GM06990 (cell line): ENCODE measurements around the gene FASN.

Experiments
- DNase-seq: peaks from one replicate; pipeline ENCODE4 v3.0.0-alpha.2; 2011; ENCODE audit not compliant: insufficient read length; ENCODE audit errors: extremely low read depth
- H3K27me3 ChIP-seq: replicated peaks from 2 replicates; pipeline ENCODE4 v1.6.0; 2011; ENCODE audit warnings: low read length; ENCODE audit not compliant: control insufficient read depth, insufficient read depth
- H3K36me3 ChIP-seq: 2 replicates; pipeline ENCODE4 v1.5.1; 2011; ENCODE audit warnings: low read length; ENCODE audit not compliant: control insufficient read depth, insufficient read depth
- H3K4me3 ChIP-seq: replicated peaks from 2 replicates; pipeline ENCODE4 v1.5.1; 2011; ENCODE audit warnings: low read depth, mild to moderate bottlenecking, control low read depth, low read length
- TF ChIP-seq, protein P1 (sequence below): IDR thresholded peaks from 2 replicates; pipeline ENCODE4 v1.5.1; 2011; ENCODE audit warnings: low read length, control low read depth, mild to moderate bottlenecking, inconsistent platforms; ENCODE audit not compliant: insufficient read depth, poor library complexity, severe bottlenecking

The FASN gene

GRCh38 chr17:82127315-82127595, 29.2 kb upstream of the FASN start:
- Histone ChIP-seq H3K27me3 (no peaks in the 10 kb centered on the region), H3K4me3 (no peak overlapping the region), H3K36me3 (no peaks in the 10 kb centered on the region)
- DNase-seq, result no peak
- TF ChIP-seq, protein P1, sequence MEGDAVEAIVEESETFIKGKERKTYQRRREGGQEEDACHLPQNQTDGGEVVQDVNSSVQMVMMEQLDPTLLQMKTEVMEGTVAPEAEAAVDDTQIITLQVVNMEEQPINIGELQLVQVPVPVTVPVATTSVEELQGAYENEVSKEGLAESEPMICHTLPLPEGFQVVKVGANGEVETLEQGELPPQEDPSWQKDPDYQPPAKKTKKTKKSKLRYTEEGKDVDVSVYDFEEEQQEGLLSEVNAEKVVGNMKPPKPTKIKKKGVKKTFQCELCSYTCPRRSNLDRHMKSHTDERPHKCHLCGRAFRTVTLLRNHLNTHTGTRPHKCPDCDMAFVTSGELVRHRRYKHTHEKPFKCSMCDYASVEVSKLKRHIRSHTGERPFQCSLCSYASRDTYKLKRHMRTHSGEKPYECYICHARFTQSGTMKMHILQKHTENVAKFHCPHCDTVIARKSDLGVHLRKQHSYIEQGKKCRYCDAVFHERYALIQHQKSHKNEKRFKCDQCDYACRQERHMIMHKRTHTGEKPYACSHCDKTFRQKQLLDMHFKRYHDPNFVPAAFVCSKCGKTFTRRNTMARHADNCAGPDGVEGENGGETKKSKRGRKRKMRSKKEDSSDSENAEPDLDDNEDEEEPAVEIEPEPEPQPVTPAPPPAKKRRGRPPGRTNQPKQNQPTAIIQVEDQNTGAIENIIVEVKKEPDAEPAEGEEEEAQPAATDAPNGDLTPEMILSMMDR, result no peak

- Histone ChIP-seq H3K4me3 (no peak overlapping the region), H3K36me3 (no peaks in the 10 kb centered on the region), H3K27me3 (no peaks in the 10 kb centered on the region)
- no peak for DNase-seq
- TF ChIP-seq, protein P1, result no peak
Measured at GRCh38 chr17:82126556-82127314, 28.7 kb upstream of the FASN start.

GRCh38 chr17:82124101-82124500, 26.1 kb upstream of the FASN start:
- DNase-seq, result no peak
- TF ChIP-seq, protein P1, result no peak

GRCh38 chr17:82121660-82122629, 23.9 kb upstream of the FASN start:
- H3K4me3 ChIP-seq, result no peak overlapping the region
- TF ChIP-seq, protein P1, result no peak
- no peak for DNase-seq
- no peaks in the 10 kb centered on the region for H3K36me3 ChIP-seq
- no peaks in the 10 kb centered on the region for H3K27me3 ChIP-seq

More at GRCh38 chr17:82124101-82124500, 26.1 kb upstream of the FASN start:
- H3K4me3 ChIP-seq, result no peak overlapping the region
- H3K27me3 ChIP-seq, result no peaks in the 10 kb centered on the region
- H3K36me3 ChIP-seq, result no peaks in the 10 kb centered on the region

GRCh38 chr17:82121246-82121645, 23.2 kb upstream of the FASN start:
- Histone ChIP-seq H3K4me3 (no peak overlapping the region), H3K36me3 (no peaks in the 10 kb centered on the region), H3K27me3 (no peaks in the 10 kb centered on the region)
- TF ChIP-seq, protein P1, result no peak
- DNase-seq, result no peak
